T follicular helper cell (primary cell): ENCODE measurements around the gene KDM5B.
A peak's percentile ranks its signal among the peaks of the same experiment; 100 is the strongest.
"Not testable (repeated sequence)": the region's sequence is repeated elsewhere in the genome, so short reads cannot be mapped to it uniquely, and the experiment has no call there.

Source experiments
- DNase-seq: peaks from one replicate; pipeline ENCODE4 v3.0.0-alpha.2; 2020; ENCODE audit warnings: low read depth

KDM5B gene

DNA sequence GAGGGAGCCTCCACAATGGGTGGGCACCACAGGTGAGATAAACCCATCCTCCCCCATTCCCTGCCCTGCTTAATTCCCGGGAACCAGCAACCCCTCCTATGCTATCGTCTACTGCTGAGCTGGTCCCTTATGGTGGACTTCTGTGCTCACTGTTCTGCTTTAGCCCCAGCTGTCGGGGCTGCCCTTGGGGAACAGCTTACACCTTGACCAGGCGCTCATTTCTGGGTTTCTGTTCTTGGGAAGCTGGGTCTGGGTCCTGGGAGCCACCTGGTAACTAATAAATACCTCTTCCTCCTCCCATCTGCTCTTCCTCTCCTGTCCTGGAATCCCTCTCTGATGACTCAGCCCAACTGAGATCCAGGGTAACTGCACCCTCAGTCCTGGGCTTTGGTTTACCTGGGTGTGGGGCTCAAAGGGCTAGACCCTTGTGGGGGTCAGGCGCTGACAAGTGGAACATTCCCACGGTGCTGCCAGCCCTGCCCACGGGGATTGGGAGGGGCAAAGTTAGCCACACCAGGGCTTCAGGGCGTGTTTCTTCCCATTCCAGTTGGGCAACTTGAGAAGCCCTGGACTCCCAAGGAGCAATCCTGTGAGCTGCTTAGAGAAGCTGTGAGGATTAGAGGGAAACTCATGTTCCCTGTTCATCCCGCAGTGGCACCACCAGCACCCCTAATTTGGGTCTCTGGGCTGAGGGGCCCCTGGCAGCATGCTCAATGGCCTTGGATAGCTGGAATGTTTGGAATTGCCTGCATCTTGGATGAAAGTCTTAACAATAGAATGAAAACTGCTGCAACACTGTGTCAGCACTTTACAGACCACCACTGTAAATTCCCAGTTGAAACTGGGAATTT, 4.2 kb upstream of the KDM5B start:
- DNase-seq: no peak

DNA sequence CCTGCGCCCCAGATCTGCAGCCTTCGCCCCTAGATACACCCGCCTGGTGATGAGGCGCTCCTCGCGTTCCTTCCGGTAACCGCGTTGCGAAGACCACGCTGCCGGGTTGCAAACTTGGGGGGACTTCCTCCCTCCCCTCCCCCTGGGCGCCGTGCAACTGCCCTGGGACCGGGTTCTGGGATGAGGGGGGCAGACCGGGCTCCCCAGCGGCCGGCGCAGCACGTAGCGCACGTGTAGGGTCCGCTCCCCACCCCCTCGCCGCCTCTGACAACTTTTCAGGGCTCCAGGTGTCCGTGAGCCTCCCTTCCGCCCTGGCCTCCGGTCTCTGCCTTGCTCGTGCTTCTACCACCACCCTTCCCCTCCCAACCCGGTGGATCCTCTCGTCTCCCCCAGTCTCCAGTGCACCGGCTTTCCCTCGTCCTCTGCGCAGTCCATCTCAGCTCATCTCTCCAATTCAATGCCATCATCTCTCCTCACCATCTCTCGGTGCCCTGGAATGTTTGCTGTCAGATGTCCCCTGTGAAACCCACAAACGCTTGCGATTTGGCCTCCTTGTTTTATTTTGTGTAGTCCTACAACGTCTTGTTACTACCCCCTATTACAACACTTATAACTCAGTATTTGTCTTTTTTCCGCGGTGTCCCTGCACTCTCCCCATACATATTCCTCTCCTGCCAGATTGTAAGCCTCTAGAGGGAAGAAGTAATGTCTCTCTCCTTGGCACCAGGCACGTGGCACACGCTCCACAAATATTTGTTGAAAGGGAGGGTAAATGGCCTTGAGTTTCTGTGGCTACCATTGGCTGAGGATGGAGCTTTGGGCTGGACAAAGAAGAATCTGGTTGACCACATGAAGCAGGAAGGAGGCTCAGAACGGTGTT, 3.3 kb upstream of the KDM5B start:
- DNase-seq: peak; percentile 6

DNA sequence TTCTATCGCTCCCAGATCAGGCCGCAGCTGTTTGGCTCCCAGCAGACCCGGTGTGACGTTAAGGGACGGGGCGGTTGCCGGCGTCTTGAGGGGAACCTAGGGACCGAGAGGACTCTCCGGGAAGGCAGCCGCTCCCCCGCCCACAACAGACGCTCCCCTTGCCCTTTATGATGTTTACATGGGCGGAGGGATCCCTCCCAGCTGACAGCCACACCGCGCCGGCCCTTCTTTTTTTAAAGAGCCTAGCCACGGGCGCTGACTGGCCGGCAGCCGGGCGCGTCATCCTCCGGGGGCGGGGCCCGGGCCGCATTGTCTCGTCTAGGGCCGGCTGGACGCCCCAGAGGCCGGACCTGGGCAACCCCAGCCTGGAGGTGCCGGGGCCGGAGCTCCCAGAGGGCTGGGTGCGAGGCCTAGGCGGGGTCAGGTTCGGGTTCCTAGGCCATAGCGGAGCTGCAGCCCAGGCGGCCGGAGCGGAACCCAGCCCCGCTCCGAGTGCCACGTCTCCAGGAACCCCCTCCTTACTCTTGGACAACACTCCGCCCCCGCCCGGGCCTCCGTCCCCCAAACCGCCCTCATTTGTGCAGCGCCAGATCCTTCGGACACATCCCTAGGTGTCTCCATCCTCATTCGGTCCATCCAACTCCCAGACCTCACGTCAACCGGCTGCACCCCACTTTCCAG, 2.5 kb upstream of the KDM5B start, which contains the start of gene PCAT6:
Gene PCAT6, plus strand, starts transcription at position 340 of the 681 bp plus-strand sequence.
- DNase-seq: peak; percentile 76

DNA sequence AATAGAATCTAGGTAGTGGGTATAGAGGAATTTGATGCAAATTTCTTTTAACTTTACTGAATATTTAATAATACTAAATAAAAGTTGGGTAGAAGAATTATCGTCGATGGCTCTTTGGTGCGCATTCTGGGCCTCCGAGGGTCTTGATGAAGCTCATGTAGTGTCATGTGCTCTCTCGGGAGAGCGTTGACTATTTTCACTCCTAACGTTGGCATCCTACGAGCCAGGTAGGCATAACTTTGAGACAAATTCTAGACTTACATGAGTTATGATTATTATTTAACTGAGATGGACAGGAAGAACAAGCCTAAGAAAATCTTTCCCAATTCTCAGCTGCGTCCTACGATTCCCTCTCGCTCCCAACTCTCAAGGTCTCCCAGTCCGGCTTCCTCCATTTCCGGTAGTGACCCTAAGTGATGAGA, 2.0 kb upstream of the KDM5B start:
- DNase-seq: no peak

DNA sequence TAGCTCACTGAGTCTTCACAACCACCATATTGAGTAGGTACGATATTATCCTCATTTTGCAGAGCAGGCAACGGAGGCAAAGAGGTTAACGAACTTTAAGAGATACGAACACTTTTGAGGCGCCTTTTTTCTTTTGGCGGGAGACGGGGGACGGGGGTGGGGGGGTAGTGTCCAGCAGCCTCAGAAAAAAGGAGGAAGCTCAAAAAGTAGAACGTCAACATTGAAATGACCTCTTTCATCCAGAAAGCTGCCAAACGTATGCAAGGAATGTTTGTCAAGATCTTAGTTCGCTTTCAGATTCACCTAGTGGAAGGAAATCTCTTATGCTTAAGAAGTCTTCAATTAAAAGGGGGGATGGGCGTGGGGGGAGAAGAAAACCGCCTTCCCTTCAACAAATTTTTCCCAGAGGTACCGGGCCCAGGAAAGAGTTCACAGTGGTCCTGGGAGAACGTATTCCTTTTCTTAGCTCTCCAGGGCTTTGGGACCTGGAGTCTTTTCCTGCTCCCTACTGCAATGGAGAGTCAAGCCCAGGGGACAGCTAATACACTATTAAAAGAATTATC, 1.5 kb upstream of the KDM5B start:
- DNase-seq: no peak

DNA sequence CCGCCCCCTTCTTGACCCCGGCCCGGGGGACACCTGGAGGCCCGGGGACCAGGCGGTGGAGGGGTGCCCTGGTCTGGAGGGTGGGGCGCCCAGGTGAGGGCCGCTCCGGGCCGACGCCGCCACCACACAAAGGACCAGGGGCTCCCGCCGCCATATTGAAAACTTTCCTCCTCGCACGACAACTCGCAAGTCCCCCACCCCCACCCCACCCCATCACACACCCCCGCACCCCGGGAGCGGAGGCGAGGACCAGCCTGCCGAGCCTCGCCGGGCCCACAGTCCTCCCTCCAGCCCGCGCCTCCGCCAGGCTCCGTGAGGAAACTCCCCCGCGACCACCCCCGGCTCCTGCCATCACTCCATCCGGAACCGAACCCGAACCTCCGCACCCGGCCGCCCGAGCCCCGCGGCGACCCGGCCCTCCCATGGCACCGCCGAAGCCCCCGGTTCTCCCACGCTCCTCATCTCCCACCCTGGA, 733 bp downstream of the KDM5B start:
- DNase-seq: peak; percentile 16

DNA sequence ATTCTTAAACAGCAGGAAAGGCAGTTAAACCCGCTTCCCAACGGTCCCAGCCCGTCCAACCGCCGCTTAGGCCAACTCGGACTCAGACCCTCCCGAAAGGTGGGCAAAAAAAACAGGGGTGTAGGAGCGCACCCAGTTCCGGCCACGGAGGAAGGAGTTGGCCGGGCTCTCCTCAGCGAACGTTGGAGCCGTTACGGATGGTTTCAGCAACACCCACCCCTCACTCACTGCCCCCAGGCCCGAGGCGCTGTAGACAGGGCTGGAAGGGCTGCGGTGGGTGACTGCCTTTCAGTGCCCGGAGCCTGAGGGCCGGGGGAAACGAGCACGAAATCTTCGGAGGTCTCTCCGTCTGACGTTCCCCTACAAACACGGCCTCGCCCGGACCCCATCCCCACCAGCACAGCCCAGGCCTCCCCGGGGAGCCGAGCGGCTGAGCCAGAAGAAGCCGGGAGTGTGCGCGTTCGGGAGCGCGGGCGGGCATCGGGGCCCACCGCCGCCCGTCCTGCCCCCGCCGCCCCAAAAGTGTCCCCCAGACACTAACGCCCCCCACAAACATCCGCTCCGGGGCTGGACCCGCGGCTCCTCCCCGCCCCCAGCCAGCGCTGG, 1.3 kb downstream of the KDM5B start:
- peak; percentile 3 for DNase-seq

DNA sequence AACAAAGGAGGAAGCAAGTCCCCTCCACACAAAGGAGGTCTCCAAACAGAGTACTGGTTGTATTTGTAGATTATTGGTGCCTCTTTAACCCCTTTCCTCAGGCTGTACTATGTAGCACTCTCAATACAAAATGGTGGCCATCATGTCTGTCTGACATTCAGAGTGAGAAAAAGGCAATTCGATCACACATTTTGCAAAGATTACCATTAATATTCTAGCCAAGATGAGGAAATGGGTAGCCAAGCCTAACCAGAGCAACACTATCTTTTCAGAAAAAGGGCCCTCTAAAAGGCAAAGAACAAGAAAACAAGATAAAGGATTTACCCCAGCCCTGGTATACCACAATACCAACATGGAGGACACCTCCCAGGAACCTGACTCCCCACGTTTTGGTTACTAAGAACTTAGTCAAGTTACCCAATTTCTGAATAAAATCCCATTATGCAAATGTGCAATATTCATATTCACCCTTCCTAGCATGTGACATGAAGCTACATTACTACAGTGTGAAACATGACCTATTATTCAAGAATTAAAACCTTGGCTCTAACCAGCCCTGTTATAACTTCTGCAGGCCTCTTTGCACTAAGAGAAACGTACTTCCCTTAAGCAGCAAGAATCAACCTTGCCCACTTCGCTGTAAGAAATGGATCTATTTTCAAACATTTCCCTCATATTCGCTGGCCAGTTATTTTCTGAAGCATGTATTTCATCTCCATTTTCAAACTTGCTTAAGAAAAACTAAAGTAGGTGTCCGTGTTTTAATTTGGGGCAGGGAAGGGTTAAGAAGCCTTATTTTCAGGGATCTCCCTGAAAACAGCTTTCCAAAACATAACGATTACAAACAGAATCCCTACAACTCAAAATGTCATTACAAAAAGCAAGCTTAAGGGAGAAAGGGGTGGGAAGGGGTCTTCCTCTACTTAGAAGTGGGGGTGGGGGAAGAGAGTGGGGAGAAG, 2.1 kb downstream of the KDM5B start:
- DNase-seq: no peak

DNA sequence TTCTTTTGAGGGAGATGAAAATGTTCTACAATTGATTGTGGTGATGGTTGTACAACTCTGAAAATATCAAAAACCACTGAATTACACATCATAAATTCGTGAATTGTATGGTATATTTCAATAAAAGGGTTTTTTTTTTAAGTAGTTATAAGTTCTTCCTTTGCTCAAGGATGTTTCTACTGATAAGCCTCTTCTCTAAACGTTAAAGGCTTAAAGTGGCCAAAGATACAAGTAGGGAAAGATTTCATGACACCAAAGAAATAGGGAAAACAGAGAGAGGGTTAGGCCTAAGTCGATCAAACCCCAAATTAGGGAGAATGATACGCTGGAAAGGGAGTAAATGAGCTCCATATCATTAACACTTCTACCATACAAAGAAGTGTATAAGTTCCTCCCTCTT, 4.1 kb downstream of the KDM5B start:
- no peak for DNase-seq

DNA sequence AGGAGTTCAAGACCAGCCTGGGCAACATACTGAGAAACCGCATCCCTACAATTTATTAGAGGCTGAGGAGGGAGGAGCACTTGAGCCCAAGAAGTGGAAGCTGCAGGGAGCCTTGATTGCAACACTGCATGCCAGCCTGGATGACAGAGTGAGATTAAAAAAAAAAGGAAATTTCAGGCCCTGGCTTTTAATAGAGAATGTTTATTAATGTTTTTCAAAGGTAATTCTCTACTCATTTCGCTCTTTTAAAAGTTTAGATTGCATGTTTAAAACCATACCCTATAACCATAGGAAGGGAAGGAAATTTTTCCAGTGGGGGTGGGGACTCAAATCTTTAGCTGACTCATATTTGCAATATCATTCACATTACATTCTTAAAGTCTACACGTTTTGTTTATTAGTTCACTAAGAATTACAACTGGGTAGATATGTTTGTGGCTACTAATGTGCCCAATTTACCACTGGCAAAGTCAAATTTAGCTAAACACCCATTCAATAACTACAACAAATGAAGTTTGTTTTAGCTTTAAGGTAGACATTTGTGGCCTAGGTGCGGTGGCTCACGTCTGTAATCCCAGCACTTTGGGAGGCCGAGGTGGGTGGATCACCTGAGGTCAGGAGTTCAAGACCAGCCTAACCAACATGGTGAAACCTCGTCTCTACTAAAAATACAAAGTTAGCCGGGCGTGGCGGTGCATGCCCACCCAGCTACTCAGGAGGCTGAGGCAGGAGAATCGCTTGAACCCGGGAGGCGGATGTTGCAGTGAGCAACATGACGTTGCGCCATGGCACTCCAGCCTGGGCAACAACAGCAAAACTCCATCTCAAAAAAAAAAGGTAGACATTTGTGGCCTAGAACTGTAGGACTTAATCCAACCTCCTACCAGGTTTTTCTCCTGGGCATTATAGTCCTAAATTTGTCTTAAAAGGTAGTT, 5.0 kb downstream of the KDM5B start:
- no peak for DNase-seq

DNA sequence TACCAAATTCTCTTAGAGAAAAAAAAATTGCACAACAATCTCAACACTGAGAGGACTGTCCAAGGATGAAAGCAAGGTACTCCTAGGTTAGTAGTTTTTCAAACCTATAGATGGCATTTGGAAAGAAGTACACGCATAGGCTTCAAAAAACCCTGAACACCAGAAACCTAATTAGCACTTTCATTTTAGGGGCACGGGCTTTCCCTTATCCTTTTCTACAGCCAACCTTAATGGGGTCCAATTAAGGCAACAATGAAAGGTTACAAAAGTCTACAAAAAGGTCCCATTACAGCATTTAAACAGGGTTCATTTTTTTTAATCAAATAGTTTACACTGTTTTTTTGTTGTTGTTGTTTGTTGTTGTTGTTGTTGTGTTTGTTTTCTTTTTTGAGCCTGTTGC, 6.2 kb downstream of the KDM5B start:
- DNase-seq: no peak

DNA sequence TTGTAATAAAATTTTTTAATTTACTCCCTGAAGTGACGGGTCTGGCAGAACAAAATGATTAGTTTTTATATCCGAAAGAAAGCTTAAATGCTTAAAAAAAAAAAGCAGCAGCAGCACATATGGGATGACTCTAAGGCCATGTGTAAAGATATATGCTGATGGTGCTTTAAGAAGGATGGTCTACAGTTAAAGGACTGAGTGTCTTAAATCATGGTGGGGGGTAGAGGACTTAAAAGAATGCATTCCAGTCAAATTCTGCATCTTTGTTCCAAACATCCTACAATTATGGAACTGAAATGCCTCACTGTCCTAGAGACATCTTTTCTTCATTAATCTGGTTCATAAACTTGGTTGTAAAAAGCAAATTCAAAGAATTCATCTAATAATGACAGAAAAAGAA, 7.0 kb downstream of the KDM5B start:
- DNase-seq: no peak

DNA sequence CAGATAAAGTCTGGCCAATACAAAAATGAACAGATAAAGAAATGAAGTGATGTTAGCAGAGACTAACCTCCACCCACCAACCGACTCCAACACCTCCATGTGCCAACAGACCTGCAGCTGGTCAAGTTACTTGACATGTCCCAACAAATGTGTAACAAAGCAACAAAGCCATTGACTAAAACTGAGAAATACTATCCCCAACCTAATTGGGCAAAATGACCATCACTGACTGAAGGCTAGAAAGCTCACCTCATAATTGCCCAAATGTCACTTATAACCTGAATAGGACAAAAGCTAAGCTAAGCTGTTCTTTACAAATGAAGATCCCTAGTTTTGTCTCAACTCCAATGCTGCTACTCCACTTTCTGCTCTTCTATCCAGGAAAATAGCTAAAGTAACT, 7.5 kb downstream of the KDM5B start:
- DNase-seq: no peak

DNA sequence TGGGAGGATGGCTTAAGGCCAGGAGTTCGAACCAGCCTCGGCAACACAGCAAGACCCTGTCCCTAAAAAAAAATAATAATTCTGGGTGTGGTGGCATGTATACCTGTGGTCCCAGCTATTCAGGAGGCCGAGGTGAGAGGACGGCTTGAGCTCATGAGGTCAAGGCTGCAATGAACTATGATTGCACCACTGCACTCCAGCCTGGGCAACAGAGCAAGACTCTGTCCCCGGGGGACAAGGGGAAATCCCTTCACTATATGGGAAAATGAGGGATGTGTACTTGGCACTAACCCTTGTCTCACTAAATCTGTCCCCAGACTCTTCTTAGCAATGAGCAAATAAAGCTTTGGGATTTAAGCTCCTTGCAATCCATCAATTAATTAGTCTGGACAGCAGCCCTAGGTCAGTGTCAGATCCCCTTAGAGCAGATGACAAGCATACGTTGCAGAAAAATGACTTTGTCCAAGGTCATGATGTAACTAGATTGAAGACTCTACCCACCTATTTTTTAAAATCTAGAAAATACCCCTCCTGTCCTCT, 9.4 kb downstream of the KDM5B start:
- no peak for DNase-seq

DNA sequence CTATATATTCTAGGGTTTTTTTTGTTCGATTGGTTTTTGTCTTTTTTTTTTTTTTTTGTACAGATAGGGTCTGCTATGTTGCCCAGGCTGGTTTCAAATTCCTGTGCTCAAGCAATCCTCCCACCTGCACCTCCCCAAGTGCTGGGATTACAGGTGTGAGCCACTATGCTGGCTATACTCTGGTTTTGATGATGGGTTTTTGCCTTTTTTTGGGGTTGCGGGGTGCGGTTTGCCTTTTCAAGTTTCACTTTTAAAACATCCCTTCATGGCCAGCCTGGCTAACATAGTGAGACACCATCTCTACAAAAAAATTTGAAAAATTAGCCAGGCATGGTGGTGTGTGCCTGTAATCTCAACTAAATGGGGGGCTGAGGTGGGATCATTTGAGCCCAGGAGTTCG, 10.0 kb downstream of the KDM5B start:
- DNase-seq: no peak

DNA sequence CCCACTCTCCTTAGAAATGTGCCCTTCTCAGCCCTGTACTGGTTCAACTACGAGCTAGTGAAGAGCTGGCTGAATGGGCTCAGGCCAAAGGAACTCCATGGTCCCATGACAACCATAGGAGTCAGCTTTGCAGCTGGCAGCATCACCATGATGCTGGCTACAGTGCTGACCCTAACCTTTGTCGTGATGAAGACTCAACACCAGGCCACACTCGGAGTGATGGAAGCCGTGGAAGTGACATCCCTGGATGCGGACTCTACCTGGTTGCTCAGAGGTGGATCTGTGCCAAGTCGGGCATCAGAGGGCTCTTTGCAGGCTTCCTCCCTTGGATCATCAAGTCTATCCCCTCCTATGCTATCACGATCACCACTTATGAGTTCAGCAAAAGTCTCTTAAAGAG, 11.6 kb downstream of the KDM5B start:
- DNase-seq: no peak

DNA sequence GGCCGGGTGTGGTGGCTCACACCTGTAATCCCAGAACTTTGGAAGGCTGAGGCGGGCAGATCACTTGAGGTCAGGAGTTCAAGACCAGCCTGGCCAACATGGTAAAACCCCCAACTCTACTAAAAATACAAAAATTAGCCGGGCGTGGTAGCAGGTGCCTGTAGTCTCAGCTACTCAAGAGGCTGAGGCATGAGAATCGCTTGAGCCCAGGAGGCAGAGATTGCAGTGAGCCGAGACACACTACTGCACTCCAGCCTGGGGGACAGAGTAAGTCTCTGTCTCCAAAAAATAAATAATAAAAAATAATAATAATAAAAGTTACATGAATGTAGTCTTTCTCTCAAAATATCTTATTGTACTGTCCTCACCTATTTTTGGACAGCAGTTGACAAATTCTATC, 13.3 kb downstream of the KDM5B start:
- not testable (repeated sequence) for DNase-seq

DNA sequence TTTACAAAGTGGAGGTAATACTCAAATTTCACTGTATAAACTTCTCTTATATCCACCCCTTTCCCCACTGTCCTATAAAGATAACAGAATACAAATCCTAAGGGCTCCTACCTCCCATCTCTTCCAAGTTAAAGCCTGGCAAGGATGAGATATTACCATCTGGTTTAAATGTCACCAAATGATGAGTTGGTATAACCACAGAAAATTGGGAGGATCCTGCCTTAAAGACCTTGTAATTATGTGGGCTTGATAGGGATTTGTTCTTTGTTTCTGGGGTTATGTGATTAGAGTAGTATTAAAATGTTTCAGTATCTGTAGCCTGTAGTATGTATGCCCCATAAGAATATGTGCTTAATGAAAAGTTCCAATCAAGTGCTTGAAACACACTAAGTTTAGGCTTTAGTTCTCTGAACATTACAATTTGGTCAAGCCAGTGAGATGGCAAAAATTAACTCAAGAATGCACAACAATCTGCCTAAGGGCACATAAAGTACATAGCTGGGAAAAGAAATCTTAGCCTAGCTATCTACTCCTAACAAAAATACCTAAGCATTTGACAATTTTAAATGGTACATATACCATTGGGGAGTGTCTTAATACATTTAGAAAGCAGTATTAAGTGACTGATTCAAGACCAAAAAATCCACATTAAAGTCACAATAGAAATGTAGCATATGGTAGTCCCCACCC, 14.0 kb downstream of the KDM5B start:
- no peak for DNase-seq
